GM21529 (cell line): ENCODE results near the gene HEPH.
"Not testable (repeated sequence)": the region's sequence is repeated elsewhere in the genome, so short reads cannot be mapped to it uniquely, and the experiment has no call there.

Experiments
- ATAC-seq: cut with Tn5 transposase; IDR thresholded peaks from one replicate; pipeline ENCODE4 v1.9.1; 2021; ENCODE audit not compliant: unreplicated experiment

The HEPH gene

DNA sequence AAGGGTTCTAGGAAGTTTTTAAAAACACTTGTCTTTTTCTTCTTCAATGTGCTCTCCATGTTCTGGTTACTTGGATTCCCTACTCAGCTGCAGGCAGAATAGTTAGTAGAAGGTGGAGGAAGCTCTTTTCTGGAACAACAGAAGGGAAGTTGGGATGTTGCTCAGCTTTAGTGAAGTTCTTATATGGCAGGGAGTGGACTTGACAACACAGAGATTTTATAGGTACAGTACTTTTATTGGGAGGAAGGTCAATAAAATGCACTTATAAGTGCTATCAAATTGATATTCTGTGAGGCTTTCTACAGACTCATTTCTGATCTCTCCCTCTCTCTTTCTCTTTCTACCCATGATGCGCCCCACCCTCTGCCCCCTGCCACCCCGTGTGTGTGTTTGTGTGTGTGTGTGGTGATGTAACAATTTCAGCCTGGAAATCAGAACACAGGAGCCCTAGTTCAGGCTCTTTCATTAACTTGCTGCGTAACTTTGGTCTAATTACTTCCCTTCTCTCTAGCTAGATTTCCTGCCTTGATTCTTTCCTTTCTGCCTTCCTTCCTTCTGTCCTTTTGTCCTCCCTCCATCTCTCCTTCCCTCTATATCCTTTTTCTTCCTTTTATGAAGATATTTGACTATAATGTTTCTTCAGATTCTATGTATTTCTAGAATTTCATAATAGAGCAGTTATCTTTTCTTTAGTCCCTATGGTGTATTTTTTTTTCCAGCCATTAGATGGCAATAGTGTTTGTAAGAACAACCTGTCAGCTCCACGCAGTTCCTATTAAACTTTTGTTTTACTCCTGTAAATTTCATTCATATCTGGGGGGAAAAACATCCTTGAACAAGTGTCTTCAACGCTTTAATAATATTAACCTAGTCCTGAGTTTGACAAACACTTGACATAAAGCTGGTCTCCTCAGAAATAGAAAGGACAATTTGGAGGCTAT is 37.1 kb downstream of the HEPH start:
- ATAC-seq, result peak; percentile 39

DNA sequence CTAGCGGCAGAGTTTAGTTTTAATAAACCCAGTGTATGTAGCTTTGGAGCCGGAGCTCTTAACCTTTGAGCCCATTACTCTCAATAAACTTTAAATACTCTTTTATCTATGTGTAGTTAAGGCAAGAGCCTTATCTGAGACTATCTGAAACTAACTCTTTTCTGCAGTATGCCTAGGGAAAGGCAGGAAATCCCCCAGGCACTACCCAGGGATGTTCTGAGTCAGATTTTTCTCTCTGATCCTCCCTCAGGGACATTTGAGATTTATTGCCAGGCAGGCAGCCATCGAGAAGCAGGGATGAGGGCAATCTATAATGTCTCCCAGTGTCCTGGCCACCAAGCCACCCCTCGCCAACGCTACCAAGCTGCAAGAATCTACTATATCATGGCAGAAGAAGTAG is 39.1 kb downstream of the HEPH start:
- no peak for ATAC-seq

DNA sequence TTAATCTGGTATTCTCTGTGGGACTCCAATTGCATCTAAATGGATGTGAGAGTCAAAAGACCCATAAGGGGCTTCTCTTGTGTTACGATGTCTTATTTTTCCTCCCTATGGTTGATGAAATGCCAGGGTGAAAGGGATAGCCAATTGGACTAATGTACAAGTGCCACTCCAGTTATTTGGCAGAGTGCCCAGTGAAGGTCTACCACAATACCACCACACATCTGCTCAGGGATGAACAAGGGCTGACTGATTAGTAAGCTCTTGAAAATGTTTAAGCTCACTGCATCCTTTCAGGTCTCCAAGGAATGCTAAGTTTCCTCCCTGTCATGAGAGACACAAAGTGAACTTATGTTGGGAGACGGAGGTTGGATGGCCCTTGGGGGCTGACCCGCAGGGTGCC is 57.8 kb downstream of the HEPH start:
- ATAC-seq, result no peak

DNA sequence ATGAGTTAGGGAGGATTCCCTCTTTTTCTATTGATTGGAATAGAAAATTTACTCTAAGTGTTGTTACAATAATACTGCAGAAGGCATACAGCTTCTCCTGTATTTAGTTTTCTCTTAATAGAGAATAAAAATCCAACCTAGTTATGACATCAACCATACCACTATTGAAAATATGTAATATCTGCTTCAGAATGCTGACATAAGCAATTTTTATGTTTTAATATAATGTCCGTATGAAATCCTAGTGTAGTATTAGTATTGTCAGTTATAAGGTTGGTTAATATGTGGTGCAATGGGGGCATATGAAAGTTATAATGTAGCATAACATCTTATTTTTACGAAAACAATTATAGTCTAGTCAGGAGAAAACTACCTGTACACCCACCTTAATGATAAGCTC is 68.2 kb downstream of the HEPH start:
- no peak for ATAC-seq

DNA sequence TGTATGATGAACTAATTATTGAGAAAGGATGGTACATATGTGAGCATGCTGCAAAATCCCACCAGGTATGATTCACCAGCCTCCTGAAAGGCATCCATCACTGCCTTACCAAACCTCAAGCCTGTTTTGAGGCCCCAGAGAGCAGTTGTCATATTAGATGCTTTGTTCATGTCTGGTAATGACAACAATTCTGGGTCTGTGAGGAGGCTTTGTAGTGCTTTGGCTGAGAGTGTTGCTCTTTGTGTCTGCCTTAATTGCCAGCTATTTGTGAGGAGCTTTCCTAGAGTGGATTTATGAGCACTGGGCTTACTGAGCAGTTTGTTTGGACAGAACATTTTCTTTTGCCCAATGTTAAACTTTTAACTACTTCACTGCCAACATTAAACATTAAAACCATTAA is 69.2 kb downstream of the HEPH start:
- no peak for ATAC-seq

DNA sequence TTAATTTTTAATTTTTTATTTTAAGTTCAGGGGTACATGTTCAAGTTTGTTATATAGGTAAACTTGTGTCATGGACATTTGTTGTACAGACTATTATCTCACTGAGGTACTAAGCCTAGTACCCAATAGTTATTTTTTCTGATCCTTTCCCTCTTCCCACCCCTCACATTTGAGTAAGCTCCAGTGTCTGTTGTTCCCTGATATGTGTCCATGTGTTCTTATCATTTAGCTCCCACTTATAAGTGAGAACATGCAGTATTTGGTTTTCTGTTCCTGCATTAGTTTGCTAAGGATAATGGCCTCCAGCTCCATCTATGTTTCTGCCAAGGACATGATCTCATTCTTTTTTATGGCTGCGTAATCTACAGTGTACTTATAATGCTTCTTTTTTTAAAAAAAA is 69.9 kb downstream of the HEPH start:
- not testable (repeated sequence) for ATAC-seq

DNA sequence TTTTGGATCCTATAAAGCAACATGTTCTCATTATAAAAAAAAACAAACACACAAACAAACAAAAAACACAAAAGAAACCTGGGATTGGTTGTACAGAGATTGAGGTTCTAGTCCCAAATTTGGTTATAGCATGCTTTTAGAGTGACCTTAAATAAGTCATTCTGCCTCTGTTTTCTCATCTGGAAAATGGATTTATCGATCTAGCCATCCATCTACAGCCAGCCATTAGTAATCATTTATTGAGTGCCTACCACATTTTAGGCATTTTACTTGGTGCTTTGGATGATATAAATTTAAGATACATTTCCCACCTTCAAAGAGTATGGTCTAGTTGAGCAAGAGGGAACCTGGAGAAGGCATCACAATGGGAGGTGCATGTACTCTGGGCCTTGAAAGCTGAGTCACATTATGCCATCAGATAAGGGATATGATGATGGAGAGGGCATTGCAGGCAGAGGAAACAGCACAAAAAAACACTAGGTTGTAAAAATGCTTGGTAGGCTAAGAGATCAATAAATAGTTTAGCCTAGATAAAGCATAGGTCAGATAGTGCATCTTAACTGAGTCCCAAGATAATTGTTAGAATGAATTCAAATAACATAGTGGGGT is 91.4 kb downstream of the HEPH start:
- ATAC-seq, result no peak

DNA sequence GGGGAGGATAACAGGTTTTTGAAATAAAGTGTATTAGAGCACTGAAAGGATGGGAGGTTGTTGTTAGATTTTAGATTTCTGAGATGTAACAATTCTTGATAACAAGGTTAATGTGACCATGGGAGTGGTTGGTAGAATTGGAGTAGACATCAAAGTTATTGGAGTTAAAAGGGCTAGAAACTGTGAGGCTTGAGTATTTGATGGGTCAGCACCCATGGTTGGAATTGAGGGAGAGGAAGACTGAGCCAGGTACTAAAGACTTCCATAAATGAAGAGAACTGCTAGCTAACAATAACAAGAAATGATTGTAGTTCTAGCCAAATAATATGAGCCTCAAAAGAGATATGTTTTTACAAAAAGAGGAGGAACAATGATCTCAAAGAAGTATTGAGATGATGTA is 98.8 kb downstream of the HEPH start:
- ATAC-seq, result no peak
